Astrocyte of the cerebellum (primary cell): ENCODE measurements around the gene MTMR3.

Source experiments
- DNase-seq: peaks from one replicate; pipeline ENCODE4 v3.0.0-alpha.2; 2011; ENCODE audit warnings: low read depth
- H3K4me3 ChIP-seq: 2 replicates; pipeline ENCODE4 v1.5.1; 2011; ENCODE audit warnings: mild to moderate bottlenecking, low read depth, low read length, moderate library complexity
- in situ Hi-C: cut with HindIII; loops from 2 replicates; pipeline ENCODE4 v1.10.0; 2017; ENCODE audit warnings: low sequenced_read_pairs
- TF ChIP-seq, protein P1 (sequence below): IDR thresholded peaks from 2 replicates; pipeline ENCODE4 v1.5.1; 2012; ENCODE audit warnings: low read length, low read depth, moderate library complexity, mild to moderate bottlenecking; ENCODE audit errors: missing control alignments

MTMR3 gene

DNA sequence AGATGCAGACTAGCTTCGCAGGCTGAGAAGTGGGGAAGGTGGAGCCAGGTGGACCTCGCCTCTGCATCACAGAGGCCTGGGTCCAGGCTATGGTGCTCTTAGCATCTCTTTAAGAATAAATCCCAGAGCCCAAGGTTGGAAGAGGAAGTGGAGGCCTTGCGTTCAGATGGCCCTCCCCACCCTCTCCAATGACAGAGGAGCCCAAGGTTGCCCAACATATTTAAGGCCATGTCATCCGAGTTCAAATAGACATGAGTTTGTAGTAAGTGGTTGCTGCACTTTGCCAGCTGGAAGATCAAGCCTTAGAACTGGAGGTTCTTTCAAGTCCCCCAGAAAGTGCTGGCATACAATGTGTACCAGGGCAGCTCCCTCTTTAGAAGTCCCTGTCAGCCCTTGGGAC is 150.2 kb downstream of the MTMR3 start:
- in situ Hi-C loops, result no loop called here
- TF ChIP-seq, protein P1, sequence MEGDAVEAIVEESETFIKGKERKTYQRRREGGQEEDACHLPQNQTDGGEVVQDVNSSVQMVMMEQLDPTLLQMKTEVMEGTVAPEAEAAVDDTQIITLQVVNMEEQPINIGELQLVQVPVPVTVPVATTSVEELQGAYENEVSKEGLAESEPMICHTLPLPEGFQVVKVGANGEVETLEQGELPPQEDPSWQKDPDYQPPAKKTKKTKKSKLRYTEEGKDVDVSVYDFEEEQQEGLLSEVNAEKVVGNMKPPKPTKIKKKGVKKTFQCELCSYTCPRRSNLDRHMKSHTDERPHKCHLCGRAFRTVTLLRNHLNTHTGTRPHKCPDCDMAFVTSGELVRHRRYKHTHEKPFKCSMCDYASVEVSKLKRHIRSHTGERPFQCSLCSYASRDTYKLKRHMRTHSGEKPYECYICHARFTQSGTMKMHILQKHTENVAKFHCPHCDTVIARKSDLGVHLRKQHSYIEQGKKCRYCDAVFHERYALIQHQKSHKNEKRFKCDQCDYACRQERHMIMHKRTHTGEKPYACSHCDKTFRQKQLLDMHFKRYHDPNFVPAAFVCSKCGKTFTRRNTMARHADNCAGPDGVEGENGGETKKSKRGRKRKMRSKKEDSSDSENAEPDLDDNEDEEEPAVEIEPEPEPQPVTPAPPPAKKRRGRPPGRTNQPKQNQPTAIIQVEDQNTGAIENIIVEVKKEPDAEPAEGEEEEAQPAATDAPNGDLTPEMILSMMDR, result no peak
- no peak for DNase-seq
- no peak overlapping the region for H3K4me3 ChIP-seq

DNA sequence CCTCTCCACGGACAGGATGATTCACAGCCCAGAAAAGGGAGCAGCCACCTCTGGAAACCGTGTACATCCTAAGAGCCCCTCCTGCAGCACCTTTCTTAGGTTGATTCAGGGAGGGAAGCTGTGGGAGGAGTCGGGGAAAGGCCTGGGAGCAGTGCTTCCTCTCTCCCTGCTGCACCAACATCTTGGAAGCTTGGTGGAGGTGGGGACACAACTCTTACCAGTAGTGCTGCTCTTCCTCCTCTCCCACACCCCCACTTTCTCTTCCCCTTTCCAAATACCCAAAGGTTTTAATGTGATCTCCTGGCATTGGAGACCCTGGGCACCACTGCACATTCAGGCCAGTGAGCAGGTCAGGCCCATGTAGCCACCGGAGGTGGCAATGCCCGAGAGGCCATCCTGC is 150.9 kb downstream of the MTMR3 start:
- TF ChIP-seq, protein P1, result no peak
- no peak for DNase-seq
- no peak overlapping the region for H3K4me3 ChIP-seq
- in situ Hi-C loops, result no loop called here

DNA sequence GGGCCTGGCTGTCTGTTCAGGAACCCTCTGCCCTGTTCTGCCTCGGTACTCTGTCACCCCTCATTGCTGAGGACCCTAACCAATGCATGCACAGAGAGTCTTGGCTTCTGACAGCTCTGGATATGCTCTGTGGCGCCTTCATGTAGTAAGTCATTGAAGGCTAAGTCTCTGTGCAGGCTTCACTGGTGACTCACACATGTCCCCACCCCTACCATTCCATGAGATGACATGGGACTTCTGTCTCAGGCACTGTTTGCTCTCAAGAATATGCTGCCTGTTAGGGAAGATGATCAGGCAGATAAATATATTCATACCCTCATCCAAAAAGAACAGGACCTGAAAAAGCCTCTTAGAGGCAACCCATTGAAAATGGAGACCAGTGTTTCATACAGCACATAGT is 153.7 kb downstream of the MTMR3 start:
- in situ Hi-C loops, result no loop called here
- DNase-seq, result no peak

DNA sequence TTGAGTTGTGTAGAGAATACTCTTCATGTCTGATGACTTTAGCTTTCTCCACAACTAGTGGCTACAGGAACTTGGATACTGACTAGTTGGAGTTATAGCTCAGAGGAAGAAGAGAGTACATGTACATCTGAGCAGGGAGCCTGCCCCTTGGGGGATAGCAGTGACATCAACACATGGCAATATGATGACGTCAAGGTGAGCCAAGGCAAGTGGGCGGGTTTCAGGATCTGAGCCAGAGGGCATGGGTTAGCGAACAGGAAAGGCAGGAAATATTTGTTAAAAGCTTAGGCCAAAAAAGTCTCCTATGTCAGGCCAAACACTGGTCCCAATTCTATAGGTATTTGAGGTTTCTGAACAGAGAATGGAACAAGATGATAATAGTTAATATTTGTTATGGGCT is 155.2 kb downstream of the MTMR3 start:
- TF ChIP-seq, protein P1, result no peak
- in situ Hi-C loops, result no loop called here
- no peak overlapping the region for H3K4me3 ChIP-seq
- DNase-seq, result no peak

More for the DNA sequence above, 153.7 kb downstream of the MTMR3 start:
- TF ChIP-seq, protein P1, result no peak
- H3K4me3 ChIP-seq, result no peak overlapping the region

DNA sequence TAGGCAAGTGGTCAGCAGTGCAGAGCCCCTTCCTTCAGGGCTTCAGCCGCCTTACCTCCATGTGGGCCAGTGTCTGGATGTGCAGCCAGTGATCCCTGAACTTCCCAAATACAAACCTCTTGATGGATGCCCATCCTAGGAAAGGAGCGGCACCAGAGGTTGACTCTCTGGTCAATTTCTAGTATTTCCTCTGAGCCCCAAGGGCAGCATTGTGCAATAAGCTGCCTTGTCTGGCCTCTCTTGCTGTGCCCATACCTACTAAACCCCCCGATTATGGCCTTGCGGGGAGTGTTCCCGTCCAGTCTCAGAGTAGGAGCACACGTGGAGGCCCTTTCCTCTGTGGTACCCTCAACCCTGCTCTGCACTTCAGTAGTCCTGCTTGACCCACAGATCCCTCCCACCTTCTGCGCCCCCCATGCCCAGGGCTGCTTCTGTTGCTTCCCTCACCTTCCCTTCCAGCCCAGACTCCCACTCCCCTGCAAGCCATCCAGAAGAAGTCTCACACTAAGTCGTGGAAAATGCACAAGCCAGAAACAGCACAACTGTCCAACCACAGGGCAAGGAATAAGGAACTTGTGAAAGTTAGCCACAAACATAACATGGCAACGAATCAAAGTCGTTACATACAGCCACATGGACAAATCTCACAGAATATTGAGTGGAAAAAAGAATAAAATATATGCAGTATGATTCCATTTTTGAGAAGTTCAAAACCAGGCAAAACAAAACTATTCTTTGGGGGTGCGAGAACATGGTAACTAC is 157.7 kb downstream of the MTMR3 start:
- no peak overlapping the region for H3K4me3 ChIP-seq
- TF ChIP-seq, protein P1, result no peak
- no peak for DNase-seq
- in situ Hi-C loops, result no loop called here

DNA sequence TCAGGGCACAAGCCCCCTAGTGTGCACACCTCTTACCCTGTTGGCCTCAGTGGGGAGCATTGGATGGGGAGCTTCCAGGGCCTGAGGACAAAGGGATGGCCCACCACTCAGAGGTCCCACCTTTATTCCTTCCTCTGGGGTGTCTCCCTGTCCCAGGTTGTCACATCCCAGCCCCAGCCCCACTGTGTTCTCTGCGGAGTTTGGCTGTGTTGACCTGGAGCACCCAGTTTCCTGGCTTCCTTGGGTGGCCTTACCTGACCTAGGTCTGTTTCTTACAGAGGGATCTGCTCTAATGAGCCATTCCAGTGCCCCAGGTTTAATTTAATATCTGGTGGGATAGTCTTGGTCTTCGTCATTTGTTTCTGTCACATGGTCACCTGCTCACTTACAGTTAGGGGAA is 158.5 kb downstream of the MTMR3 start:
- in situ Hi-C loops, result no loop called here
- TF ChIP-seq, protein P1, result no peak
- no peak for DNase-seq
- H3K4me3 ChIP-seq, result no peak overlapping the region
